PC-3 (cell line): Measurements from ENCODE around the gene SAE1. TPM values are rescaled to one million over a fixed set of nuclear protein-coding genes. Genes with fewer than 3 reads are reported as not detected.

Experiments used
- ATAC-seq: fragments of 200-7000 bp; cut with Tn5 transposase; 2 replicates; pipeline ENCODE4 v1.9.1; 2020; ENCODE audit warnings: mild to moderate bottlenecking, moderate library complexity
- BruUV-seq: library from RNA; stranded (reverse); fragments of 400-500 nt; replicated peaks from 2 replicates; lab custom pipeline; 2021; lab: Mats Ljungman, UMichigan
- CTCF ChIA-PET: fragments of 300-600 bp; sonication (Branson Sonifier 250); formaldehyde crosslinking; loops from one replicate; lab custom pipeline; 2022; ENCODE audit warnings: antibody characterized with exemption; lab: Charles Lee
- POLR2A ChIA-PET: fragments of 300-600 bp; sonication (Branson Sonifier 250); formaldehyde crosslinking; loops from one replicate; lab custom pipeline; 2022; ENCODE audit warnings: antibody characterized with exemption; ENCODE audit not compliant: unreplicated experiment; lab: Charles Lee
- DNase-seq: peaks from one replicate; pipeline ENCODE4 v3.0.0-alpha.2; 2015
- H2AFZ ChIP-seq: fragments of 300-600 bp; sonication (generic); 2 replicates; pipeline ENCODE4 v1.6.0; 2016; ENCODE audit warnings: antibody characterized with exemption, low read length
- H3F3A ChIP-seq: fragments of 300-600 bp; sonication (generic); one replicate; pipeline ENCODE4 v1.6.0; 2017; ENCODE audit warnings: antibody characterized with exemption, low read length, control low read depth, mild to moderate bottlenecking; ENCODE audit not compliant: unreplicated experiment
- H3K27ac ChIP-seq: fragments of 300-600 bp; sonication (generic); 2 replicates; pipeline ENCODE4 v1.5.1; 2016; ENCODE audit warnings: mild to moderate bottlenecking, low read length
- H3K27me3 ChIP-seq: fragments of 300-600 bp; sonication (generic); 2 replicates; pipeline ENCODE4 v1.6.1; 2016; ENCODE audit warnings: low read length, mixed read lengths
- H3K36me3 ChIP-seq: fragments of 300-600 bp; sonication (generic); 2 replicates; pipeline ENCODE4 v1.6.1; 2016; ENCODE audit warnings: low read depth, mixed run types, low read length, mixed read lengths
- H3K4me1 ChIP-seq: fragments of 300-600 bp; sonication (generic); 2 replicates; pipeline ENCODE4 v1.5.1; 2016; ENCODE audit warnings: low read length; ENCODE audit not compliant: insufficient read depth
- H3K4me2 ChIP-seq: fragments of 300-600 bp; sonication (generic); 2 replicates; pipeline ENCODE4 v1.6.0; 2016; ENCODE audit warnings: low read length
- H3K4me3 ChIP-seq: fragments of 300-600 bp; sonication (generic); 2 replicates; pipeline ENCODE4 v1.5.1; 2016; ENCODE audit warnings: mild to moderate bottlenecking, low read length, mixed read lengths
- H3K79me2 ChIP-seq: fragments of 300-600 bp; sonication (generic); 2 replicates; pipeline ENCODE4 v1.6.1; 2017; ENCODE audit warnings: low read length, mixed read lengths
- H3K9ac ChIP-seq: fragments of 300-600 bp; sonication (generic); 2 replicates; pipeline ENCODE4 v1.6.0; 2016; ENCODE audit warnings: mild to moderate bottlenecking, low read length
- H3K9me2 ChIP-seq: fragments of 300-600 bp; sonication (generic); replicated peaks from 2 replicates; pipeline ENCODE4 v1.6.1; 2016; ENCODE audit warnings: mixed run types, low read length, mixed read lengths
- H3K9me3 ChIP-seq: fragments of 300-600 bp; sonication (generic); 2 replicates; pipeline ENCODE4 v1.6.1; 2016; ENCODE audit warnings: low read length, mixed read lengths
- H4K20me1 ChIP-seq: fragments of 300-600 bp; sonication (generic); 2 replicates; pipeline ENCODE4 v1.6.1; 2016; ENCODE audit warnings: low read length, mixed read lengths
- CTCF ChIP-seq: fragments of 300-600 bp; sonication (generic); conservative IDR thresholded peaks from 2 replicates; pipeline ENCODE4 v1.5.1; 2017; ENCODE audit warnings: antibody characterized with exemption, low read depth, mild to moderate bottlenecking, low read length
- EZH2 ChIP-seq: fragments of 300-600 bp; sonication (generic); IDR thresholded peaks from one replicate; pipeline ENCODE4 v1.6.1; 2017; ENCODE audit warnings: antibody characterized with exemption, mild to moderate bottlenecking, low read length; ENCODE audit not compliant: unreplicated experiment
- EZH2phosphoT487 ChIP-seq: fragments of 300-600 bp; sonication (generic); IDR thresholded peaks from 2 replicates; pipeline ENCODE4 v1.6.1; 2018; ENCODE audit warnings: mild to moderate bottlenecking, antibody characterized with exemption, low read length, borderline replicate concordance
- intact Hi-C: fragments of 100-400 bp; cut with micrococcal nuclease; formaldehyde crosslinking; loops from 2 replicates; pipeline ENCODE4 v1.9.0; 2023
- total RNA-seq: library from RNA; depleted of rRNA; stranded (reverse); fragments of >200 nt; gene quantifications from 2 replicates; pipeline ENCODE4 v1.2.3, GENCODE V29; 2014

Gene SAE1
- total RNA-seq, 1 experiment from 2014 or later, result 99.7 TPM

GRCh38 chr19:47176627-47177090 is 46.0 kb downstream of the SAE1 start:
- no peaks in the 10 kb centered on the region for H3K79me2 ChIP-seq
- no peaks in the 10 kb centered on the region for H3F3A ChIP-seq
- H3K9me3 ChIP-seq, result no peaks in the 10 kb centered on the region
- BruUV-seq, result no TSS peak
- intact Hi-C loops, result no loop called here
- H3K4me2 ChIP-seq, result no peak overlapping the region
- ChIA-PET CTCF (no interaction called here), POLR2A (no interaction called here)
- H2AFZ ChIP-seq, result no peak overlapping the region
- no peaks in the 10 kb centered on the region for H3K27me3 ChIP-seq
- no peak overlapping the region for H3K27ac ChIP-seq
- H3K9ac ChIP-seq, result no peak overlapping the region
- DNase-seq (no peak), ATAC-seq (no peak)
- H3K36me3 ChIP-seq, result peaks cover 13% of the 10 kb centered on the region; the same call in 1 of the 2 replicates
- H3K9me2 ChIP-seq, result no peaks in the 10 kb centered on the region
- TF ChIP-seq CTCF (no peak), EZH2 (no peak), EZH2phosphoT487 (no peak)
- no peaks in the 10 kb centered on the region for H3K4me1 ChIP-seq
- 0 out of 2 replicates have a peak, but pooled peaks cover 4% of the 10 kb centered on the region for H4K20me1 ChIP-seq
- no peak overlapping the region for H3K4me3 ChIP-seq

- Histone ChIP-seq H3K4me3 (no peak overlapping the region), H3K27ac (no peak overlapping the region), H3K79me2 (no peaks in the 10 kb centered on the region), H4K20me1 (0 out of 2 replicates have a peak, but pooled peaks cover 4% of the 10 kb centered on the region), H3F3A (no peaks in the 10 kb centered on the region), H3K9me3 (no peaks in the 10 kb centered on the region), H3K4me1 (no peaks in the 10 kb centered on the region), H3K9ac (no peak overlapping the region), H3K4me2 (no peak overlapping the region), H3K36me3 (peaks cover 20% of the 10 kb centered on the region; the same call in 1 of the 2 replicates), H2AFZ (no peak overlapping the region), H3K27me3 (no peaks in the 10 kb centered on the region), H3K9me2 (no peaks in the 10 kb centered on the region)
- DNase-seq (no peak), ATAC-seq (no peak)
- intact Hi-C loops, result no loop called here
- no peak for TF ChIP-seq EZH2
- TF ChIP-seq EZH2phosphoT487, result no peak
- no peak for TF ChIP-seq CTCF
- ChIA-PET POLR2A (no interaction called here), CTCF (no interaction called here)
- no TSS peak for BruUV-seq
Measured at GRCh38 chr19:47179653-47180310, 49.1 kb downstream of the SAE1 start.

- ATAC-seq (no peak), DNase-seq (no peak)
- Histone ChIP-seq H3K4me3 (no peak overlapping the region), H3K36me3 (peaks cover 10% of the 10 kb centered on the region; the same call in 1 of the 2 replicates), H3K79me2 (no peaks in the 10 kb centered on the region), H3K4me2 (no peak overlapping the region), H3K9me2 (no peaks in the 10 kb centered on the region), H3K27me3 (no peaks in the 10 kb centered on the region), H3K4me1 (no peaks in the 10 kb centered on the region; the same call in 1 of the 2 replicates), H3F3A (no peaks in the 10 kb centered on the region), H4K20me1 (no peaks in the 10 kb centered on the region), H2AFZ (no peak overlapping the region), H3K9me3 (no peaks in the 10 kb centered on the region), H3K9ac (no peak overlapping the region), H3K27ac (no peak overlapping the region)
- ChIA-PET CTCF (no interaction called here), POLR2A (no interaction called here)
- BruUV-seq, result no TSS peak
- intact Hi-C loops, result no loop called here
- TF ChIP-seq CTCF (no peak), EZH2 (no peak), EZH2phosphoT487 (no peak)
Measured at GRCh38 chr19:47183601-47184000, 53.0 kb downstream of the SAE1 start.
